GM19025 (cell line): ENCODE data around the gene DENND5A.
"Not testable (repeated sequence)": the region's sequence is repeated elsewhere in the genome, so short reads cannot be mapped to it uniquely, and the experiment has no call there.

Experiments used
- ATAC-seq: cut with Tn5 transposase; IDR thresholded peaks from one replicate; pipeline ENCODE4 v1.9.1; 2021; ENCODE audit warnings: mild to moderate bottlenecking, low read depth, moderate library complexity; ENCODE audit not compliant: unreplicated experiment

Gene DENND5A

GRCh38 chr11:9266132-9266736, 1.1 kb upstream of the DENND5A start:
- ATAC-seq = no peak

DNA sequence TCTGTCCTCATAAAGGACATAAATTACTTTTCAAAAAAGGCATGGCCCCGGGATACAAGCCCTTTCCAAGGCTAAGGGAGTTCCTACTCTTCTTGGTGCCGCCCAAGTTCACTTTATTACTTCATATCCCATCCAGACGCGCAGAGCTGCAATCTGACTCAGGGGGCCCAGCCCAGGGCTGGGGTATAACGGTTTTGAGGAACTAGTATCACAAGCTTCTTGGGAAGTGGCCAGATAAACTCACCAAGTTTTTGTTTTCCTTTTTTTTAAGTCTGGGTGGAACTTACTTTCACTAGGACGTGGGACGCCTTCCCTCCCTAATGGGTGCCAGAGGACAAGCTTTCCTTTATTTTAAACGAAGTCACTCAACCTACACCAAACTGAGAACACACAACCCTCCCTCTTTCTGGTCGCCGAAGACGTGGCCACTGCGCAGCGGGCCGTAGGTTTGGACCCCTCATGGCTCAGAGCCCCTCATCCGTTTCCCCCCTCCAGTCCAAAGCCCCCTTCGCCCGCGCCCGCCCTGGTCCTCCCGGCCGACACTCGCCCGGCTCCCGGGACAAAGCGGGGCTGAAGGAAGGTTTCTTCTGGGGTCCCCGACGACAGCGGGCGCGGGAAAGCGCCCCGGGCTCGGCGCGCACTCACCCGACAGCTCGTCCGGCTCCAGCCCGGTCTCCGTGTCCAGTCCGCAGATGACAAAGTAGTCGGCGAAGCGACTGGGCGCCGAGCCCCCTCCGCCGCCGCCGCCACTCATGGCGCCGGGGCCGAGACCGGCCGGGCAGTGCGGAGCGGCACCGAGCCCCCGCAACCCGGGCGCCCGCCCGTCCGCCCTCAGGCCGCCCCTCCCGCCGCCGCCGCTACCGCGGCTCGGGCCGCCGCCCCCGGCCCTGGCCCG, 587 bp downstream of the DENND5A start:
- no peak for ATAC-seq

GRCh38 chr11:9263840-9264315, 1.3 kb downstream of the DENND5A start:
- peak; percentile 79 for ATAC-seq

DNA sequence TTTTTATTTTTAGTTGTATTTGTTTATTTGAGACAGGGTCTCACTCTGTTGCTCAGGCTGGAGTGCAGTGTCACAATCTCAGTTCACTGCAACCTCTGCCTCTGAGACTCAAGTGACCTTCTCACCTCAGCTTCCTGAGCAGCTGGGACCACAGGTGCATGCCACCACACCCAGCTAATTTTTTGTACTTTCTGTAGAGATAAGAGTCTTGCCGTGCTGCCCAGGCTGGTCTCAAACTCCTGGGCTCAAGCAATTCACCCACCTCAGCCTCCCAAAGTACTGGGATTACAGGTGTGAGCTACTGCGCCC, 4.4 kb downstream of the DENND5A start:
- not testable (repeated sequence) for ATAC-seq

DNA sequence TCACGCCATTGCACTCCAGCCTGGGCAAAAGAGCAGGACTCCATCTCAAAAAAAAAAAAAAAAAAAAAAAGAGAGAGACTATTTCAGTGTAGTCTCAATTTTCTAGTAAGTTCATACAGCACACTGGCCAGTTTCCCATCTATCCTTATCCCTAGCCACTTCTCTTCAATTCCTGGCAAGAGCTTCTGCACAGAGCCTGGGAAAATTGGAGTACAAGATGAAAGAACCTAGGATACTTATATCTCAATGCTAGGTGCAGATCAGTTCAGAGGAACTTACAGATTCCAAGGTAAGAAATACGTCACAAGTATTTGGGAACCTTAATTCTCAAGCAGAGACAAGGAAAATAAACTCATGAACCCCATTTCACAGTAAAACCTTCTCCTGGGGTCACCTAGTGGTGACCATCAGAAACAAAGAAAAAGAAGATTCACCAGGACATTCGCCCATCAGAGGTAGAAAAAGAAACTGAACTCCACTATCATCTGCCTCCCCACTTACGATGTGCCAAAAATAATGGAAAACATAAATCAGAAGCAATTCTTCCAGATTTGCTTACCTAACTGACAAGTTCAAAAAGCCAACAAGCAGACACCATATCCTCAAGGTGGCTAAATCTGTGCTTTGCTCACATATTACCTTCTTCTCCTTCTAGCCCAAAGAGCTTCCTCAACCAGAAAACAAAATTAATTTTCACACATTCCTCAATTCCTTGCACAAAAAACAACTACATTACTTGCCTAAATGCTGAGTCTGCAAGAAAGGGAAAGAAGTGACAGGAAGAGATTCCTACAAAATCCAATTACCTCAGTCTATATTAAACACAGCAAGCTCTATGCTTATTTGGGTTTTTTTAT, 4.9 kb downstream of the DENND5A start:
- no peak for ATAC-seq

- not testable (repeated sequence) for ATAC-seq
Measured at GRCh38 chr11:9258279-9258678, 6.9 kb downstream of the DENND5A start.

GRCh38 chr11:9254416-9254815, 10.7 kb downstream of the DENND5A start:
- ATAC-seq = no peak

DNA sequence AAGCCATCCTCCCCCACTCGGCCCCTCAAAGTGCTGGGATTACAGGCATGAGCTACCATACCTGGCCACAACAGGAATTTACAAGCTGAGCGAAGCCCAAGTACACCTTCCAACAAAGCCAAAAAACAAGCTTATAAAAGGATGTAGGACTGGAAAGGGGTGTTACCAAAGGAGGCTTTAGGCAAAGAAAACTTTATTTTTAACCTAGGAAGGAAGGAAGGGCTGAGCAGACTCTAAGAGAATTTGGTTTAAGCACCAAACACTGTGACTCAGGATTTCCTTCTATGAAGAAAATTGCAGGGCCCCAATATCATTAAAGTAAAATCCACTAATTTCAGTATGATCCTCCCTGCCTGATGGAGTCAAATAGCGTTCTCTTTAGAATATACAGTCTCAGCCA, 12.1 kb downstream of the DENND5A start:
- no peak for ATAC-seq

DNA sequence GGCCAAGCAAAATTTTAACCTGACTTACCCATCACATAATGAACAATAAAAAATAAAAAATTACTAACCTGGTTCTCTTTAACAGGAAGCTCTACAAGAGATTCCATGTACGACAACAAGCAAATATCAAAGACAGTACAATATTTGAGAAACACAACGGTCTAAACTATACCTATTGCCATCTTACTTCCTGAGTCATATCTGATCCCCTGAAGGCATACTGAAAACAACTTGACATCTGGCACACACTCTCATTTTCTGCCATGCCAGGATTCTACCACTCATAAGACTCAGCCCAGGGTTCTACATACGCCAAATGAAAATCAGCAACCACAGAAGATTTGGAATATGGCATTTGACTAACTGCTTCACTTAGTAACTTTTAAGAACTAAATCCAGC, 13.8 kb downstream of the DENND5A start:
- ATAC-seq = no peak

- ATAC-seq = peak; percentile 60
Measured at GRCh38 chr11:9250139-9250582, 15.0 kb downstream of the DENND5A start.

GRCh38 chr11:9249252-9249651, 15.9 kb downstream of the DENND5A start:
- ATAC-seq = no peak

DNA sequence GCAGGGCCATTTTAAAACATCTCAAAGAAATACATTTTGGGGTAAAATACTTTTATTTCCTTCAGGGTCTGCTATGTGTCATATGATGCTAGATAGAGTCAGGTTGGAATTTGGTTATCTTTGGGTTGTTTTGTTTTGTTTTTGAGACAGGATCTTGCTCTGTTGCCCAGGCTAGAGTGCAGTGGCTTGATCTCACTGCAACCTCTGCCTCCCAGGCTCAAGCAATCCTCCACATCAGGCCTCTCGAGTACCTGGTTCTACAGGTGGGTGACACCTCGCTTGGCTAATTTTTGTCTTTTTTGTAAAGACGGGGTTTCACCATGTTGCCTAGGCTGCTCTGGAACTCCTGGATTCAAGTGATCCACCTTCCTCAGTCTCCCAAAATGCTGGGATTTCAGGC, 17.3 kb downstream of the DENND5A start:
- ATAC-seq = no peak

GRCh38 chr11:9236242-9236641, 28.9 kb downstream of the DENND5A start:
- not testable (repeated sequence) for ATAC-seq

DNA sequence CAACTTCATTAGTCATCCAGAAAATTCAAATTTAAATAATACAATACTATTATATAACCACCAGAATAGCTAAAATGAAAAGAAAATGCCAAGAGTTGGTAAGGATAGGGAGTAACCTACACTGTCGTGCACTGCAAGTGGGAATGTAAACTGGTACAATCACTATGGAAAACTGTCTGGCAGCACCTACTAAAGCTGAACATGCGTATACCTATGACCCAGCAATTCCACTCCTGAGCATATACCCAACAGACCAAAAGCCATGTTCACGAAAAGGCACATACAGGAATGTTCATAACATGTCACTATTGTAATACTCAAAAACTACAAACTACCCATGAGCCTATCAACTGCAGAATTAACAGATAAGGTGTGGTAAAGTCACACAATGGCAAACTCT, 32.7 kb downstream of the DENND5A start:
- ATAC-seq = no peak

- ATAC-seq = no peak
Measured at GRCh38 chr11:9231848-9232177, 33.3 kb downstream of the DENND5A start.

DNA sequence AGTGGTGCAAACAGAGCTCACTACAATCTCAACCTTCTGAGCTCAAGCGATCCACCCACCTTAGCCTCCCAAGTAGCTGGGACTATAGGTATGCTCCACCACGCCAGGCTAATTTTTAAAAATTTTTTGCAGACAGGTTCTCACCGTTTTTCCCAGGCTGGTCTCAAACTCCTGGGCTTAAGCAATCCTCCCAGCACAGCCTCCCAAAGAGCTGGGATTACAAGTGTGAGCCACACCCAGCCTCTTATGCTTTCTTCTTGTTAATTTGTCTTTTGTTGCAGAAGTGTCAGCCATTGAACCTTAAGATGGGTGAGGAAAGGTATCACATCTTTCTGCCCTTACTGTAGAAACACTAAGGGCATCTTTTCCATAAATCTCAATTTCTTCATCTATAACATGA, 34.9 kb downstream of the DENND5A start:
- no peak for ATAC-seq

DNA sequence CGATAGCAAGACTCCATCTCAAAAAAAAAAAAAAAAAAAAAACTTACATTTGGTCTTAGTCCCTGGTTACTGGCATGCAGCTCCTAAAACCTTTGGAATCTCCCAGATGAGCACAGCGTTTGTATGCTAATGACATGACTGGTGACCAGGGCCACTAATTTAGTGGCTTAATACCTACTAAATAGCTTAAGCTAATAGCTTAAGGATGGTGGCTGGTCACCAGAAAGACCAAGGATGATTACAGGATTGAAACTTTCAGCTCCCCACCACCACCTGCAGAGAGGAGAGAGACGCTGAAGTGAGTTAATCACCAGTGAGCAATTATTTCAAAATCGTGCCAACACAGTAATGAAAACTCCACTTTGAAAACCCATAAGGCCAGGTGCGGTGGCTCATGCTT, 37.1 kb downstream of the DENND5A start:
- no peak for ATAC-seq

DNA sequence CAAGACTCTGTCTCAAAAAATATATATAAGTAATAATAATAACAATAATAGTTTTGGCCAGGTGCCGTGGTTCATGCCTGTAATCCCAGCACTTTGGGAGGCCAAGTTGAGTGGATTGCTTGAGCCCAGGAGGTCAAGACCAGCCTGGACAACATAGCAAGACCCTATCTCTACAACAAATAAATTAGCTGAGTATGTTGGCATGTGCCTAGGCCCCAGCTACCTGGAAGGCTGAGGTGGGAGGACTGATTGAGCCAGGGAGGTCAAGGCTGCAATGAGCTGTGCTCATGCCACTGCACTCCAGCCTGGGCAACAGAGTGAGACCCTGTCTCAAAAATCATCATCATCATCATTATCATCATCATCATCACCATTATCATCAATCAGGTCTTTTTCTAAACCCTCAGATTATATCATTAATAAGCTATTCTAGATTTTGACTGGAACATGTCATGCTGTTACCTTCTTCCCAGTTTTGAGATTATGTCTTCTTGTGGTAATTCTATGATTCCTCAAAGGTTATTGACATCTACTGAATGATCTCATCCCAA, 39.3 kb downstream of the DENND5A start:
- ATAC-seq = no peak

GRCh38 chr11:9222654-9223053, 42.5 kb downstream of the DENND5A start:
- ATAC-seq = no peak

DNA sequence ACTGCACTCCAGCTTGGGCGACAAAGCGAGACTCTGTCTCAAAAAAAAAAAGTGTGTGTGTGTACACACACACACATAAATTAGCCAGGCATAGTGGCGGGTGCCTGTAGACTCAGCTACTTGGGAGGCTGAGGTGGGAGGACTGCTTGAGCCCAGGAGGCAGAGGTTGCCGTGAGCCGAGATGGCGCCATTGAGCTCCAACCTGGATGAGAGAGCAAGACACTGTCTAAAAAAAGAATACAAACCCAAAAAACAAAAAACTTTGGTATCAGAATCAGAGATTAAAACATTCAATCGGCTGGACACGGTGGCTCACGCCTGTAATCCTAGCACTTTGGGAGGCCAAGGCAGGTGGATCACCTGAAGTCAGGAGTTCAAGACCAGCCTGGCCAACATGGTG, 44.3 kb downstream of the DENND5A start:
- not testable (repeated sequence) for ATAC-seq

DNA sequence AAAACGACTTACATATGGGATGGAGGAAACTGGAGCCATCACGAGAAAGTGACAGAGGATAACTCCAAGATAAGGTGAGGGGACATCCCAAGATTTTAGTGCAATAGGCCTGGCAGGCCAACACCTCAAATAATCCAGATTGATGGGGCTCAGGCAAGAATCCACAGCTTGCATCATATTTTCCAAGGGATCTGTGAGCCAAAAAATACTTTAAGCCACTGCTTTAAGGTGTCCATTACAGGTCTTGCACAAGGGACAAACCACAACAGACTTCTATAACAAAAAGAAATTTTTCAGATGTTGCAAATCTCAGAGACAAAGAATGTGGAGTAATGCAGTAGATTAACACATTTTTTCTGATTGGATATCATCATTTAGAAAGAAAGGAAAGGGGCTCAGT, 45.6 kb downstream of the DENND5A start:
- ATAC-seq = no peak
